ENCODE measurements around the gene ATRN.

The ATRN gene

GRCh38 chr20:3477861-3478544 is 7.2 kb downstream of the ATRN start:
- no peak for TF ChIP-seq CTCF (IDR thresholded peaks at IDR 0.05; ENCODE audit: insufficient read depth, missing control alignments)
- FAIRE-seq, result no peak
- no peak for DNase-seq (ENCODE audit: insufficient read length, low spot score)

- DNase-seq (ENCODE audit: insufficient read length, low spot score), result no peak
- no peak for TF ChIP-seq CTCF (IDR thresholded peaks at IDR 0.05; ENCODE audit: insufficient read depth, missing control alignments)
- FAIRE-seq, result no peak
Observed at GRCh38 chr20:3479025-3479424, 8.2 kb downstream of the ATRN start.

GRCh38 chr20:3479759-3480615 is 9.2 kb downstream of the ATRN start:
- FAIRE-seq (no peak), DNase-seq (ENCODE audit: insufficient read length, low spot score) (no peak)
- TF ChIP-seq CTCF (IDR thresholded peaks at IDR 0.05; ENCODE audit: insufficient read depth, missing control alignments), result no peak

GRCh38 chr20:3483309-3483708 is 12.5 kb downstream of the ATRN start:
- TF ChIP-seq CTCF (IDR thresholded peaks at IDR 0.05; ENCODE audit: insufficient read depth, missing control alignments), result no peak
- FAIRE-seq (no peak), DNase-seq (ENCODE audit: insufficient read length, low spot score) (no peak)

- FAIRE-seq, result no peak
- TF ChIP-seq CTCF (IDR thresholded peaks at IDR 0.05; ENCODE audit: insufficient read depth, missing control alignments), result no peak
- DNase-seq (ENCODE audit: insufficient read length, low spot score), result no peak
Observed at GRCh38 chr20:3483784-3484183, 13.0 kb downstream of the ATRN start.

- TF ChIP-seq CTCF (IDR thresholded peaks at IDR 0.05; ENCODE audit: insufficient read depth, missing control alignments), result no peak
- DNase-seq (ENCODE audit: insufficient read length, low spot score), result no peak
- FAIRE-seq, result no peak
Observed at GRCh38 chr20:3485913-3486312, 15.1 kb downstream of the ATRN start.

- no peak for TF ChIP-seq CTCF (IDR thresholded peaks at IDR 0.05; ENCODE audit: insufficient read depth, missing control alignments)
- DNase-seq (ENCODE audit: insufficient read length, low spot score) (no peak), FAIRE-seq (no peak)
Observed at GRCh38 chr20:3486850-3487249, 16.0 kb downstream of the ATRN start.

Data from D721Med (cell line).